ENCODE measurements around the gene DEAF1.

Gene DEAF1

GRCh38 chr11:637593-638521 is 57.2 kb downstream of the DEAF1 start:
- Histone ChIP-seq H3K27me3 (ENCODE audit: control insufficient read depth, insufficient read depth, low read length) (no peaks in the 10 kb centered on the region), H3K9me3 (ENCODE audit: control insufficient read depth, low read length) (no peaks in the 10 kb centered on the region), H3K36me3 (ENCODE audit: control insufficient read depth, insufficient read depth, low read length) (no peaks in the 10 kb centered on the region), H3K27ac (no peak overlapping the region), H3K4me3 (ENCODE audit: low read depth, low read length) (no peak overlapping the region), H3K4me1 (no peaks in the 10 kb centered on the region), H3K79me2 (no peaks in the 10 kb centered on the region), H2AFZ (no peak overlapping the region), H3K9ac (no peak overlapping the region), H3K4me2 (ENCODE audit: low read length) (no peak overlapping the region)
- no peak for TF ChIP-seq CTCF (IDR thresholded peaks at IDR 0.05)

- Histone ChIP-seq H3K9ac (no peak overlapping the region), H3K4me2 (ENCODE audit: low read length) (no peak overlapping the region), H3K27me3 (ENCODE audit: control insufficient read depth, insufficient read depth, low read length) (no peaks in the 10 kb centered on the region), H3K9me3 (ENCODE audit: control insufficient read depth, low read length) (no peaks in the 10 kb centered on the region), H3K27ac (no peak overlapping the region), H2AFZ (no peak overlapping the region), H3K4me1 (no peaks in the 10 kb centered on the region), H3K36me3 (ENCODE audit: control insufficient read depth, insufficient read depth, low read length) (no peaks in the 10 kb centered on the region), H3K79me2 (no peaks in the 10 kb centered on the region), H3K4me3 (ENCODE audit: low read depth, low read length) (no peak overlapping the region)
- no peak for TF ChIP-seq CTCF (IDR thresholded peaks at IDR 0.05)
Measured at GRCh38 chr11:637333-637592, 57.8 kb downstream of the DEAF1 start.

- H3K4me3 ChIP-seq (ENCODE audit: low read depth, low read length): no peak within 1 kb of the TSS
- H3K27me3 ChIP-seq (ENCODE audit: control insufficient read depth, insufficient read depth, low read length): no peaks in the 10 kb centered on the region
- no peaks in the 10 kb centered on the region for H3K36me3 ChIP-seq (ENCODE audit: control insufficient read depth, insufficient read depth, low read length)
- H3K4me1 ChIP-seq: no peaks in the 10 kb centered on the region
- H2AFZ ChIP-seq: no peak within 1 kb of the TSS
- no peaks in the 10 kb centered on the region for H3K9me3 ChIP-seq (ENCODE audit: control insufficient read depth, low read length)
- H3K79me2 ChIP-seq: no peaks in the 10 kb centered on the region
- no peak within 1 kb of the TSS for H3K9ac ChIP-seq
- H3K4me2 ChIP-seq (ENCODE audit: low read length): no peak within 1 kb of the TSS
- no peak for TF ChIP-seq CTCF (IDR thresholded peaks at IDR 0.05)
- no peak within 1 kb of the TSS for H3K27ac ChIP-seq
Measured at GRCh38 chr11:636511-637332, 58.3 kb downstream of the DEAF1 start, which contains the start of gene DRD4. Gene DRD4, plus strand, starts transcription at chr11:637269. Its CDS starts 36 bp downstream, at chr11:637305.

- Histone ChIP-seq H3K9ac (no peak overlapping the region), H3K4me1 (no peaks in the 10 kb centered on the region), H3K27me3 (ENCODE audit: control insufficient read depth, insufficient read depth, low read length) (no peaks in the 10 kb centered on the region), H2AFZ (no peak overlapping the region), H3K79me2 (no peaks in the 10 kb centered on the region), H3K9me3 (ENCODE audit: control insufficient read depth, low read length) (no peaks in the 10 kb centered on the region), H3K27ac (no peak overlapping the region), H3K36me3 (ENCODE audit: control insufficient read depth, insufficient read depth, low read length) (no peaks in the 10 kb centered on the region), H3K4me2 (ENCODE audit: low read length) (no peak overlapping the region), H3K4me3 (ENCODE audit: low read depth, low read length) (no peak overlapping the region)
- TF ChIP-seq CTCF (IDR thresholded peaks at IDR 0.05): no peak
Measured at GRCh38 chr11:635945-636510, 59.0 kb downstream of the DEAF1 start.

Measured in parathyroid adenoma (tissue), 2 donors.